H9 (cell line): ENCODE results near the gene VPS41. TPM values are rescaled to one million over a fixed set of nuclear protein-coding genes. Genes with fewer than 3 reads are reported as not detected.

Source experiments
- DNase-seq: peaks from one replicate; pipeline ENCODE4 v3.0.0-alpha.2; 2017
- H2AFZ ChIP-seq: one replicate; pipeline ENCODE4 v1.6.1; 2013; ENCODE audit warnings: mild to moderate bottlenecking, low read length, control low read depth, moderate library complexity
- H2AK5ac ChIP-seq: 2 replicates; pipeline ENCODE4 v1.6.1; 2013; ENCODE audit warnings: low read length, control low read depth, mixed read lengths; ENCODE audit not compliant: insufficient read length
- H2BK120ac ChIP-seq: one replicate; pipeline ENCODE4 v1.6.1; 2013; ENCODE audit warnings: low read depth, mild to moderate bottlenecking, low read length, control low read depth, inconsistent platforms; ENCODE audit not compliant: poor library complexity, severe bottlenecking
- H2BK12ac ChIP-seq: 2 replicates; pipeline ENCODE4 v1.6.1; 2013; ENCODE audit warnings: low read length, control low read depth, mixed read lengths, low read depth; ENCODE audit not compliant: insufficient read length
- H2BK15ac ChIP-seq: 2 replicates; pipeline ENCODE4 v1.6.1; 2013; ENCODE audit warnings: low read depth, low read length, control low read depth
- H2BK20ac ChIP-seq: one replicate; pipeline ENCODE4 v1.6.1; 2013; ENCODE audit warnings: low read depth, mild to moderate bottlenecking, low read length, control low read depth, inconsistent platforms; ENCODE audit not compliant: poor library complexity, severe bottlenecking
- H2BK5ac ChIP-seq: 2 replicates; pipeline ENCODE4 v1.6.1; 2013; ENCODE audit warnings: low read length, control low read depth, mixed read lengths; ENCODE audit not compliant: insufficient read length
- H3K14ac ChIP-seq: 2 replicates; pipeline ENCODE4 v1.6.1; 2013; ENCODE audit warnings: low read length, control low read depth; ENCODE audit not compliant: insufficient read depth
- H3K18ac ChIP-seq: 2 replicates; pipeline ENCODE4 v1.6.1; 2013; ENCODE audit warnings: low read depth, mild to moderate bottlenecking, mixed read lengths, low read length, control low read depth; ENCODE audit not compliant: insufficient read length
- H3K23ac ChIP-seq: 2 replicates; pipeline ENCODE4 v1.6.1; 2013; ENCODE audit warnings: low read length, control low read depth, mixed read lengths, low read depth; ENCODE audit not compliant: insufficient read length
- H3K23me2 ChIP-seq: 2 replicates; pipeline ENCODE4 v1.6.1; 2013; ENCODE audit warnings: low read depth, mild to moderate bottlenecking, mixed read lengths, low read length, control low read depth; ENCODE audit not compliant: insufficient read length, poor library complexity, severe bottlenecking
- H3K27ac ChIP-seq: 2 replicates; pipeline ENCODE4 v1.5.1; 2013; ENCODE audit warnings: low read length, control low read depth, mixed read lengths, low read depth; ENCODE audit not compliant: insufficient read length
- H3K27me3 ChIP-seq: 2 replicates; pipeline ENCODE4 v1.6.1; 2013; ENCODE audit warnings: low read length, control low read depth, inconsistent platforms; ENCODE audit not compliant: insufficient read depth
- H3K4ac ChIP-seq: 2 replicates; pipeline ENCODE4 v1.6.1; 2013; ENCODE audit warnings: low read depth, mild to moderate bottlenecking, control low read depth, inconsistent platforms, low read length, moderate library complexity
- H3K4me1 ChIP-seq: 2 replicates; pipeline ENCODE4 v1.6.1; 2013; ENCODE audit warnings: low read length, control low read depth, inconsistent platforms; ENCODE audit not compliant: insufficient read depth
- H3K4me2 ChIP-seq: 2 replicates; pipeline ENCODE4 v1.6.1; 2013; ENCODE audit warnings: low read length, control low read depth, mixed read lengths; ENCODE audit not compliant: insufficient read length, insufficient read depth
- H3K56ac ChIP-seq: 2 replicates; pipeline ENCODE4 v1.6.1; 2013; ENCODE audit warnings: low read depth, mild to moderate bottlenecking, mixed read lengths, low read length, control low read depth; ENCODE audit not compliant: insufficient read length
- H3K79me1 ChIP-seq: 2 replicates; pipeline ENCODE4 v1.6.1; 2013; ENCODE audit warnings: low read depth, mild to moderate bottlenecking, moderate library complexity, low read length, control low read depth, inconsistent platforms; ENCODE audit not compliant: insufficient read depth, poor library complexity, severe bottlenecking
- H3K79me2 ChIP-seq: 2 replicates; pipeline ENCODE4 v1.6.1; 2013; ENCODE audit warnings: low read length, control low read depth, inconsistent platforms; ENCODE audit not compliant: insufficient read depth
- H3K9ac ChIP-seq: 2 replicates; pipeline ENCODE4 v1.6.1; 2013; ENCODE audit warnings: low read length, control low read depth, mixed read lengths; ENCODE audit not compliant: insufficient read length; ENCODE audit errors: extremely low read depth
- H3K9me3 ChIP-seq: one replicate; pipeline ENCODE4 v1.6.1; 2013; ENCODE audit warnings: low read depth, low read length, inconsistent platforms; ENCODE audit not compliant: control insufficient read depth
- H3T11ph ChIP-seq: one replicate; pipeline ENCODE4 v1.6.1; 2013; ENCODE audit warnings: mild to moderate bottlenecking, low read length, control low read depth, inconsistent platforms
- H4K20me1 ChIP-seq: one replicate; pipeline ENCODE4 v1.6.1; 2013; ENCODE audit not compliant: control insufficient read depth, insufficient read length, insufficient read depth
- H4K5ac ChIP-seq: 2 replicates; pipeline ENCODE4 v1.6.1; 2013; ENCODE audit warnings: low read depth, mild to moderate bottlenecking, mixed read lengths, low read length, control low read depth; ENCODE audit not compliant: insufficient read length
- H4K8ac ChIP-seq: replicated peaks from 2 replicates; pipeline ENCODE4 v1.6.1; 2013; ENCODE audit warnings: low read length, control low read depth, mixed read lengths, low read depth; ENCODE audit not compliant: insufficient read length
- H4K91ac ChIP-seq: 2 replicates; pipeline ENCODE4 v1.6.1; 2013; ENCODE audit warnings: low read depth, mild to moderate bottlenecking, moderate library complexity, mixed read lengths, low read length, control low read depth; ENCODE audit not compliant: insufficient read length
- H3K27ac Mint-ChIP-seq, 3 experiments: 2 replicates in 2 of 3; 3 replicates in 1 of 3; pipeline ENCODE4 v1.8.0; 2020 to 2021; ENCODE audit warnings: mixed read lengths in 3 of 3, mild to moderate bottlenecking in 1 of 3, moderate library complexity in 1 of 3
- H3K27me3 Mint-ChIP-seq: 2 replicates; pipeline ENCODE4 v1.8.0; 2021; ENCODE audit warnings: low read depth, mild to moderate bottlenecking, moderate library complexity, mixed read lengths
- H3K36me3 Mint-ChIP-seq, 3 experiments: 2 replicates in 2 of 3; 3 replicates in 1 of 3; pipeline ENCODE4 v1.8.0; 2020 to 2021; ENCODE audit warnings: low read depth in 3 of 3, mixed read lengths in 3 of 3; ENCODE audit not compliant: insufficient read depth in 1 of 3
- H3K4me1 Mint-ChIP-seq, 2 experiments: 2 replicates each; pipeline ENCODE4 v1.8.0; 2020; ENCODE audit warnings: mixed read lengths in 2 of 2
- H3K4me3 Mint-ChIP-seq, 2 experiments: 2 replicates in 1 of 2; 3 replicates in 1 of 2; pipeline ENCODE4 v1.8.0; 2020 to 2021; ENCODE audit warnings: mild to moderate bottlenecking in 2 of 2, mixed read lengths in 2 of 2, moderate library complexity in 1 of 2
- H3K9me3 Mint-ChIP-seq, 2 experiments: 2 replicates in 1 of 2; 3 replicates in 1 of 2; pipeline ENCODE4 v1.8.0; 2020; ENCODE audit warnings: mild to moderate bottlenecking in 2 of 2, mixed read lengths in 2 of 2, moderate library complexity in 1 of 2
- WGBS: extraction: QIAGEN DNeasy Blood & Tissue Kit; methylation state at CpG from one replicate; pipeline ENCODE4 v1.1.7; 2013; ENCODE audit warnings: missing lambda C conversion rate, low lambda C conversion rate, mixed read lengths; ENCODE audit not compliant: insufficient read length; ENCODE audit errors: extremely low coverage; 5-methylcytosine and 5-hydroxymethylcytosine counted together
- total RNA-seq: library from RNA; stranded (reverse); gene quantifications from 2 replicates; pipeline ENCODE4 v1.2.1, GENCODE V29; 2021
- TF ChIP-seq, protein P1 (sequence below): fragments of 200-600 bp; sonication (generic); conservative IDR thresholded peaks from 3 replicates; pipeline ENCODE4 v1.8.0; 2021; ENCODE audit warnings: antibody characterized with exemption, mild to moderate bottlenecking

The VPS41 gene
- total RNA-seq, 1 experiment from 2014 or later, result 49.3 TPM

DNA sequence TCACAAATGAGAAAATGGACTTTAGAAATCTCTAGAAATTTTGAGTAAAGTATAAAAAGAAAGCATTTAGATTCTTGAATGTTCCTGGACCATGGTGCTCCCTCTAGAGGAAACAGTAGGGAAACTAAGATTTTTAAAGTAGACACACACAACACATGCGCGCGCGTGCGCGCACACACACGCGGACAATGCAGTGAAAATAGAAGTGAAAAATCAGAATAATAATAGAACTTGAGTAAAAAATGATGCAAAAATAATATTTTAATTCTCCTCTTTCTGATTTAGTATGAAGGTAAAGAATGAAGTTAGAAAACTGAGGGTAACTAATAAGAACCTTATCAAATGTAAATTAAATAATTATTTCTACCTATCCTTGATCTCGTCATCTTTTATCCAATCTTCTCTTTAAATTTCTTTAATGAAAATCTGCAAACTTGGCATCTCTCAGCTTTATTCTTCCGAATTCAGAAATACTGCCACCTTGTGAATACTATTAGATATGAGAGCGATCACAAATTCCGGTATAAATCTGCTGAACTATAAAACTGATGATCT lies 160.9 kb downstream of the VPS41 start:
- no peak overlapping the region for H2BK15ac ChIP-seq
- no peaks in the 10 kb centered on the region for H3K27me3 ChIP-seq
- no peak overlapping the region for H3K4ac ChIP-seq
- no peak for DNase-seq
- no peak overlapping the region for H2BK5ac ChIP-seq
- no peaks in the 10 kb centered on the region for H3K79me1 ChIP-seq
- H3K23me2 ChIP-seq, result no peaks in the 10 kb centered on the region
- H3K4me1 ChIP-seq, result peaks cover 6% of the 10 kb centered on the region; the same call in 1 of the 2 replicates
- no peak overlapping the region for H2AFZ ChIP-seq
- no peak overlapping the region for H3T11ph ChIP-seq
- no peak overlapping the region for H4K91ac ChIP-seq
- H3K9me3 Mint-ChIP-seq, result no peaks in the 10 kb centered on the region
- peaks cover 3 to 17% (median 9%) of the 10 kb centered on the region in 3 experiments for H3K36me3 Mint-ChIP-seq
- no peaks in the 10 kb centered on the region for H3K79me2 ChIP-seq
- no peaks in the 10 kb centered on the region for H3K27me3 Mint-ChIP-seq
- no peak overlapping the region for H3K56ac ChIP-seq
- no peak overlapping the region for H2BK12ac ChIP-seq
- H3K4me1 Mint-ChIP-seq, result peaks cover 29 to 36% of the 10 kb centered on the region in 2 experiments
- H4K8ac ChIP-seq, result no peak overlapping the region
- H3K4me2 ChIP-seq, result no peak overlapping the region
- no peaks in the 10 kb centered on the region for H3K9me3 ChIP-seq
- H3K14ac ChIP-seq, result no peak overlapping the region
- no CpG with 5 or more reads among the region's 12 CpGs for WGBS
- H3K4me3 Mint-ChIP-seq, result no peak overlapping the region
- H3K18ac ChIP-seq, result no peak overlapping the region
- no peak overlapping the region for H2BK20ac ChIP-seq
- TF ChIP-seq, protein P1, sequence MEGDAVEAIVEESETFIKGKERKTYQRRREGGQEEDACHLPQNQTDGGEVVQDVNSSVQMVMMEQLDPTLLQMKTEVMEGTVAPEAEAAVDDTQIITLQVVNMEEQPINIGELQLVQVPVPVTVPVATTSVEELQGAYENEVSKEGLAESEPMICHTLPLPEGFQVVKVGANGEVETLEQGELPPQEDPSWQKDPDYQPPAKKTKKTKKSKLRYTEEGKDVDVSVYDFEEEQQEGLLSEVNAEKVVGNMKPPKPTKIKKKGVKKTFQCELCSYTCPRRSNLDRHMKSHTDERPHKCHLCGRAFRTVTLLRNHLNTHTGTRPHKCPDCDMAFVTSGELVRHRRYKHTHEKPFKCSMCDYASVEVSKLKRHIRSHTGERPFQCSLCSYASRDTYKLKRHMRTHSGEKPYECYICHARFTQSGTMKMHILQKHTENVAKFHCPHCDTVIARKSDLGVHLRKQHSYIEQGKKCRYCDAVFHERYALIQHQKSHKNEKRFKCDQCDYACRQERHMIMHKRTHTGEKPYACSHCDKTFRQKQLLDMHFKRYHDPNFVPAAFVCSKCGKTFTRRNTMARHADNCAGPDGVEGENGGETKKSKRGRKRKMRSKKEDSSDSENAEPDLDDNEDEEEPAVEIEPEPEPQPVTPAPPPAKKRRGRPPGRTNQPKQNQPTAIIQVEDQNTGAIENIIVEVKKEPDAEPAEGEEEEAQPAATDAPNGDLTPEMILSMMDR, result peak; percentile 62
- H3K23ac ChIP-seq, result no peak overlapping the region
- no peak overlapping the region for H2BK120ac ChIP-seq
- no peak overlapping the region for H4K5ac ChIP-seq
- H3K27ac Mint-ChIP-seq, result no peak overlapping the region
- H4K20me1 ChIP-seq, result no peaks in the 10 kb centered on the region
- H3K9ac ChIP-seq, result no peak overlapping the region
- H2AK5ac ChIP-seq, result no peak overlapping the region
- no peak overlapping the region for H3K27ac ChIP-seq
